Measurements from ENCODE around the gene LCP1.

DNA sequence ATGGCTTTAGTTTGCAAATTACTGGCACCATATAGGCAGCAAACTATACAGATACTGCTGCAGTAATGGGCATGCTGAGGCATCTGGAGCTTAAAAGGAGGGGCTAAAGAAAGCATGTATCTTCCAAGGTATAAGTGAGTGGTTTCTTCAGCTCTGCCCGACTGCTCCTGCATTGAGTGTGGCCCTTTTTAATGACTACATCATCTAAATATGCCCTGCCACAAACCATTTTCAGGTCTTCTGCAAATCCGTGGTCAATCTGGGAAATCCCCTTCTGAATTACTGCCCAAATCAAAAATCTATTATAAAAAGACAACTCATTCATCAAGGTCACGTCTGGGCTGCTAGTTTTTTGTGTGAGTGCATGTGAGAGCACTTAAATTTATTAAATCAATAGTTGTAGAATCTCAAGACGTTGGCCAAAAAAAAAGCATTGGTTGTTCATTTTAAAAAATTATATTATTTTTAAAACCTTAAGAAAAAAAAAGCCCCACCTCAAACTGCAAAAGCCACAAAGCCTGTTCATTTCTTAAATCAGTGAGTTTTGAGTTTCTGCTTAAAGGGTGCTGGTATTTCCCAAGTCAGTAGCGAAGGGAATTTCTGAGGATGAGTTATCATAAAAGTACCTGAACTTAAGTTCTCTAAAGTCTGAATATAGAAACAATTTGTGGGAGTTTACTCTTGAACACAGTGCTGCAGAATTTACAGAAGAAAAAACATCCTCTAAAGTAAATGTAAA, 16.3 kb downstream of the LCP1 start:
- TF ChIP-seq, protein P1, sequence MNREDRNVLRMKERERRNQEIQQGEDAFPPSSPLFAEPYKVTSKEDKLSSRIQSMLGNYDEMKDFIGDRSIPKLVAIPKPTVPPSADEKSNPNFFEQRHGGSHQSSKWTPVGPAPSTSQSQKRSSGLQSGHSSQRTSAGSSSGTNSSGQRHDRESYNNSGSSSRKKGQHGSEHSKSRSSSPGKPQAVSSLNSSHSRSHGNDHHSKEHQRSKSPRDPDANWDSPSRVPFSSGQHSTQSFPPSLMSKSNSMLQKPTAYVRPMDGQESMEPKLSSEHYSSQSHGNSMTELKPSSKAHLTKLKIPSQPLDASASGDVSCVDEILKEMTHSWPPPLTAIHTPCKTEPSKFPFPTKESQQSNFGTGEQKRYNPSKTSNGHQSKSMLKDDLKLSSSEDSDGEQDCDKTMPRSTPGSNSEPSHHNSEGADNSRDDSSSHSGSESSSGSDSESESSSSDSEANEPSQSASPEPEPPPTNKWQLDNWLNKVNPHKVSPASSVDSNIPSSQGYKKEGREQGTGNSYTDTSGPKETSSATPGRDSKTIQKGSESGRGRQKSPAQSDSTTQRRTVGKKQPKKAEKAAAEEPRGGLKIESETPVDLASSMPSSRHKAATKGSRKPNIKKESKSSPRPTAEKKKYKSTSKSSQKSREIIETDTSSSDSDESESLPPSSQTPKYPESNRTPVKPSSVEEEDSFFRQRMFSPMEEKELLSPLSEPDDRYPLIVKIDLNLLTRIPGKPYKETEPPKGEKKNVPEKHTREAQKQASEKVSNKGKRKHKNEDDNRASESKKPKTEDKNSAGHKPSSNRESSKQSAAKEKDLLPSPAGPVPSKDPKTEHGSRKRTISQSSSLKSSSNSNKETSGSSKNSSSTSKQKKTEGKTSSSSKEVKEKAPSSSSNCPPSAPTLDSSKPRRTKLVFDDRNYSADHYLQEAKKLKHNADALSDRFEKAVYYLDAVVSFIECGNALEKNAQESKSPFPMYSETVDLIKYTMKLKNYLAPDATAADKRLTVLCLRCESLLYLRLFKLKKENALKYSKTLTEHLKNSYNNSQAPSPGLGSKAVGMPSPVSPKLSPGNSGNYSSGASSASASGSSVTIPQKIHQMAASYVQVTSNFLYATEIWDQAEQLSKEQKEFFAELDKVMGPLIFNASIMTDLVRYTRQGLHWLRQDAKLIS (CRISPR knock-in tag; IDR thresholded peaks at IDR 0.05), result no peak
- TF ChIP-seq, protein P2, sequence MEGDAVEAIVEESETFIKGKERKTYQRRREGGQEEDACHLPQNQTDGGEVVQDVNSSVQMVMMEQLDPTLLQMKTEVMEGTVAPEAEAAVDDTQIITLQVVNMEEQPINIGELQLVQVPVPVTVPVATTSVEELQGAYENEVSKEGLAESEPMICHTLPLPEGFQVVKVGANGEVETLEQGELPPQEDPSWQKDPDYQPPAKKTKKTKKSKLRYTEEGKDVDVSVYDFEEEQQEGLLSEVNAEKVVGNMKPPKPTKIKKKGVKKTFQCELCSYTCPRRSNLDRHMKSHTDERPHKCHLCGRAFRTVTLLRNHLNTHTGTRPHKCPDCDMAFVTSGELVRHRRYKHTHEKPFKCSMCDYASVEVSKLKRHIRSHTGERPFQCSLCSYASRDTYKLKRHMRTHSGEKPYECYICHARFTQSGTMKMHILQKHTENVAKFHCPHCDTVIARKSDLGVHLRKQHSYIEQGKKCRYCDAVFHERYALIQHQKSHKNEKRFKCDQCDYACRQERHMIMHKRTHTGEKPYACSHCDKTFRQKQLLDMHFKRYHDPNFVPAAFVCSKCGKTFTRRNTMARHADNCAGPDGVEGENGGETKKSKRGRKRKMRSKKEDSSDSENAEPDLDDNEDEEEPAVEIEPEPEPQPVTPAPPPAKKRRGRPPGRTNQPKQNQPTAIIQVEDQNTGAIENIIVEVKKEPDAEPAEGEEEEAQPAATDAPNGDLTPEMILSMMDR (CRISPR knock-in tag; IDR thresholded peaks at IDR 0.05), result no peak
- TF ChIP-seq TMF1 (CRISPR knock-in tag; IDR thresholded peaks at IDR 0.05; ENCODE audit: low read depth) (no peak), POLR2AphosphoS5 (IDR thresholded peaks at IDR 0.05; ENCODE audit: low read depth, low read length) (no peak)
